NCI-H526 (cell line): ENCODE measurements around the gene TBX10.
"Not testable (repeated sequence)": the region's sequence is repeated elsewhere in the genome, so short reads cannot be mapped to it uniquely, and the experiment has no call there.

ENCODE experiments used
- DNase-seq, 2 experiments: peaks; one replicate each; lab custom pipeline; 2025; lab: John Stamatoyannopoulos, UW

Gene TBX10

GRCh38 chr11:67615728-67616430 lies 23.7 kb downstream of the TBX10 start:
- DNase-seq = no peak

GRCh38 chr11:67614730-67615714 lies 24.5 kb downstream of the TBX10 start:
- peak in 1 of 2 experiments; percentile 71 for DNase-seq

GRCh38 chr11:67613960-67614715 lies 25.4 kb downstream of the TBX10 start:
- peak; percentile 42 to 78 for DNase-seq

GRCh38 chr11:67613313-67613959 lies 26.1 kb downstream of the TBX10 start:
- DNase-seq = no peak

GRCh38 chr11:67612751-67613150 lies 26.8 kb downstream of the TBX10 start:
- DNase-seq = no peak

- DNase-seq = no peak
These were observed 27.6 kb downstream of the TBX10 start for GRCh38 chr11:67611704-67612587.

- no peak for DNase-seq
These were observed 28.4 kb downstream of the TBX10 start for GRCh38 chr11:67611165-67611564.

GRCh38 chr11:67610302-67610868 lies 29.2 kb downstream of the TBX10 start:
- no peak for DNase-seq

GRCh38 chr11:67609316-67609715 lies 30.2 kb downstream of the TBX10 start:
- DNase-seq = no peak

- no peak for DNase-seq
These were observed 31.1 kb downstream of the TBX10 start for GRCh38 chr11:67608486-67608885.

GRCh38 chr11:67607507-67607906 lies 32.1 kb downstream of the TBX10 start:
- no peak for DNase-seq

GRCh38 chr11:67606492-67607295 lies 32.9 kb downstream of the TBX10 start, which contains the start of gene NDUFV1:
NDUFV1 (plus strand) TSS chr11:67606936; CDS start chr11:67607005, 69 bp downstream.
- peak; percentile 89 to 99 for DNase-seq

- no peak for DNase-seq
These were observed 33.5 kb downstream of the TBX10 start for GRCh38 chr11:67606093-67606491.

- no peak for DNase-seq
These were observed 34.1 kb downstream of the TBX10 start for GRCh38 chr11:67605231-67606011.

GRCh38 chr11:67604815-67605214 lies 34.7 kb downstream of the TBX10 start:
- DNase-seq = no peak

- DNase-seq = not testable (repeated sequence)
These were observed 35.4 kb downstream of the TBX10 start for GRCh38 chr11:67604119-67604518.

- no peak for DNase-seq
These were observed 38.5 kb downstream of the TBX10 start for GRCh38 chr11:67601098-67601497.

- peak in 1 of 2 experiments; percentile 33 for DNase-seq
These were observed 39.1 kb downstream of the TBX10 start for GRCh38 chr11:67600324-67601029.
